Stimulated activated CD4-positive, alpha-beta T cell treated with anti-CD3 and anti-CD28 coated beads, Interleukin-12 subunit alpha, Interleukin-12 subunit beta, amount 100 ng/mL, for 24 hours (primary cell): Measurements from ENCODE around the gene SPRR2G.
"Not testable (repeated sequence)": the region's sequence is repeated elsewhere in the genome, so short reads cannot be mapped to it uniquely, and the experiment has no call there.

Source experiments
- DNase-seq, 2 experiments: peaks; one replicate each; pipeline ENCODE4 v3.0.0-alpha.2; 2020; ENCODE audit warnings: low read depth in 2 of 2

SPRR2G gene

DNA sequence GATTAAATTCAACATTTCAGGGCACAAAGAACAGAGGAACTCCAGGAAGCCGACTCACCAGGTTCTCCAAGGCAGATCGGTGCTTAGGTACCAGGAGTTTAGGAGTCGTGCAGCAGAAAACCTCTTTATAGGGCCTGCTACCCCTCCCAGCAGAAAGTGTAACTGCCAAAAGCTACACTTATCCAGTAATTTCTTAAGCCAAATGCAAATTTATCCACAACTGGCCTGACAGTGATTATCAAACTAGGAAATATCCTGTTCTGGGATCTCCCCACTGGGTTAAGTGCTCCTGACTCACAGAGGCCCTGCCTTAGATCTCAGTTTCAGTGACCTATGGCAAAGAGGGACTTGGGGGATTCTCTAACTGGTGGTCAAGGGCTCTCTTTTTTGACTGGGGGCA is 37.3 kb downstream of the SPRR2G start, which contains the start of gene SPRR2F:
Gene SPRR2F (minus strand): TSS at position 101 of the 400 bp plus-strand sequence. CDS start 783 bp downstream, outside the sequence.
- no peak for DNase-seq

DNA sequence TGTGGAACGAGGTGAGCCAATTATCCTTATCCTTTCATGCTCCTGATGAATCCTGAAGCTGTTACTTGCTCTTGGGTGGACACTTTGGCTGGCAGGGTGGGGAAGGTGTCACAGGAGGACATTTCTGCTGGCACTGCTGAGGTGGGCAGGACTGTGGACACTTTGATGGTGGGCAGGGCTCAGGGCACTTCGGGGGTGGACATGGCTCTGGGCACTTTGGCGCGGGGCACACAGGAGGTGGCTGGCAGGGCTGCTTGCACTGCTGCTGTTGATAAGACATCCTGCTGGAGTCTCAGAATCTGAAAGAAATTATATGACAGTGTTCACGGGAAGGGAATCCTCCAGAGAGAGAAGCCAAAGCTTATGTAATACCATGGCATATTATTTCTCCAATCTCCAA is 38.2 kb downstream of the SPRR2G start:
- not testable (repeated sequence) for DNase-seq

DNA sequence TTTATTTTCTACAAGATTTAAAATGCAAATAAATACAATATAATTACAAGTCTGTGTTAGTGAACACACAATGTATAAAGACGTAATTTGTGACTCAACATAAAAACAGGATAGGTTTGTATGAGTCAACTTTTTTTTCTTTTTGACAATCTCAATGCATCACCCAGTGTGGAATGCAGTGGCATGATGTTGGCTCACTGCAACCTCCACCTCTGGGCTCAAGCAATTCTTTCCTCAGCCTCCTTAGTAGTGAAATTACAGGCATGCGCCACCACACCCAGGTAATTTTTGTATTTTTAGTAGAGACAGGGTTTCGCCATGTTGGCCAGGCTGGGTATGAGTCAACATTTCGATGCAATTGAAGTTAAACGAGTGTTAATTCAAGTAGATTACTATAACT is 50.4 kb downstream of the SPRR2G start:
- DNase-seq: no peak
